Inflammatory macrophage treated with lipopolysaccharide for 1 hour (primary cell): ENCODE results near the gene SFRP5.
A peak's percentile ranks its signal among the peaks of the same experiment; 100 is the strongest.

Experiments
- DNase-seq, 2 donors: peaks; one replicate each; pipeline ENCODE4 v3.0.0-alpha.2; 2020 to 2022

Gene SFRP5

GRCh38 chr10:97785231-97785630, 13.4 kb upstream of the SFRP5 start:
- DNase-seq, result no peak

DNA sequence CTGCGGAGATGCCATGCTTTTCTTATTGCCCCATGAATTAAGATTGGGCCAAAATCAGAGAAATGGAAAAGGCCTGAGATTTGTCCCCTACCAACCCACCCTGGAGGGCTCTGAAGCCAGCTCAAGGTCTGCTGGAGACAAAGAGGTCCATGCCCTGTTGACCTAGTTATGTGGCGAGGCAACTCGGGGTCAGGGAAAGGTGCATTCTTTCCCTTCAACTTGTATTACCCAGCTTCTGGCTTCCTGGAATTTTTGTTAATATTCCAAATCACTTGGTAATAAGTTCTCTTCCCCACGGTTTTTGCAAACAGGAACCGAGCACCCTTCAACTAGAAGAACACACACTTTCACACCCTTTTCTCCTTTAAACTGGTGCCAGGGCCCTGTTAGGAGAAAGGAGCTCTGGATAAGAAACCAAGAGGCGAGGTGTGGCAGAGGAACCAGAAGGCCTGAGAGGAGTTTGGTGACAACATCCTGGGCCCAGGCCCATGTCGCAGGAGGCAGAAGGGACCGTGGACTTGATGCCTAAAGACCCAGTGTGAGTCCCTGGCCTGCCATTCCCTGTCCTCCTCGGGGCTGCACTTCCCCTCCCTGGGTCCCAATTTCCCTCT, 12.5 kb upstream of the SFRP5 start:
- no peak for DNase-seq

- no peak for DNase-seq
Observed at GRCh38 chr10:97782455-97783228, 10.8 kb upstream of the SFRP5 start.

DNA sequence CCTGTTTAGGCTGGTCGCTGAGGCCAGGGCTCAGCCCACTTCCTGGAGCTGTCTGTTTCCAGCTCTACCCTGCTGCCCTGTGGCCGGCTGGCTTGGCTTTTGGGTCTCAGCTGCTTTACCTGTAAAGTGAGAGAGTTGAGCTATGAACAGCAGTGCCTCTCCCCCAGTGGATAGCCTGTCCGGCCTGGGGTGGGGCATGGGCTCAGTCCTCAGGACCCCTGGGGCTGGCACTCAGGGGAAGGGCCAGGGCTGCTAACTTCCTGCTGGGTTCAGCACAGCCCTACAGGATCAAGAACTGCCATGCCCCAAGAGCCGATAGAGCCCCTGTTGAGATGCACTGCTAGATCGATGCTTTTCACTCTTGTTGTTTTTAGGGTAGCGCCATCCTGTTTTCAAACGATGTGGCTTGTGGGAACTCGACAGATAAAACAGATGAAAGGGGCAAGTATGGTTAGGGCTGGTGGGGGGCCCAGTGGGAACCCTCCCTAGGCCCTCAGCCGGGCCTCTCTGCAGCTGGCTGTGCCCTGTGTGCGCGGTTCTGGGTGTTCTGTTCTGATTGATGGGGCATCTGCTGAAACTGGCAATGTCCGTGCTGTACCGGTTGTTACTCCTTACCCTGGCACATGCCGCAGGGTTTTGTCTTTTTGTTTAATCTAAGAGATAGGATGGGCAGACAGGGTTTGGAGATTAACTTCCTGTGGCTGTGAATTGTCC, 10.0 kb upstream of the SFRP5 start:
- DNase-seq, result no peak

- no peak for DNase-seq
Observed at GRCh38 chr10:97780841-97781617, 9.2 kb upstream of the SFRP5 start.

- DNase-seq, result no peak
Observed at GRCh38 chr10:97779975-97780374, 8.2 kb upstream of the SFRP5 start.

- DNase-seq, result no peak
Observed at GRCh38 chr10:97779492-97779891, 7.7 kb upstream of the SFRP5 start.

- DNase-seq, result no peak
Observed at GRCh38 chr10:97778452-97779302, 6.9 kb upstream of the SFRP5 start.

DNA sequence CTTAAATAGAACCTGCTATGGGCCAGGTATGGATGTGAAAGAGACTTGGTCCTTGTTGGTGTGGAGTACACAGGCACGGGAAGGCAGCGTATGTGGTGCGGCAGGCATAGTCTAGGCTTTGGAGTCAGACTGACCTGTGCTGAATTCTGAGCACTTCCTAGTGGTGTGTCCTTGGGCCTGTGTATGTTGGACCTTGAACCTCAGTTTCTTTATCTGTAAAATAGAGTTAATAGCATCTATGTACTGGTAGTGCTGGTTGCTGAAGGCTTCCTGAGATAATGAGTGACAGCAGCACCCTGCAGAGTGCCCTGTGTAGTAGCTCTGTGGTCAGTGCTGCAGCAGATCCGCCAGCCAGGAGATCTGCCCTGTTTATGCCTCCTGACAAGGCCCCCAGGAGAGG, 5.3 kb upstream of the SFRP5 start:
- no peak for DNase-seq

GRCh38 chr10:97774811-97775294, 3.1 kb upstream of the SFRP5 start:
- no peak for DNase-seq

GRCh38 chr10:97773096-97773495, 1.3 kb upstream of the SFRP5 start:
- DNase-seq, result no peak

DNA sequence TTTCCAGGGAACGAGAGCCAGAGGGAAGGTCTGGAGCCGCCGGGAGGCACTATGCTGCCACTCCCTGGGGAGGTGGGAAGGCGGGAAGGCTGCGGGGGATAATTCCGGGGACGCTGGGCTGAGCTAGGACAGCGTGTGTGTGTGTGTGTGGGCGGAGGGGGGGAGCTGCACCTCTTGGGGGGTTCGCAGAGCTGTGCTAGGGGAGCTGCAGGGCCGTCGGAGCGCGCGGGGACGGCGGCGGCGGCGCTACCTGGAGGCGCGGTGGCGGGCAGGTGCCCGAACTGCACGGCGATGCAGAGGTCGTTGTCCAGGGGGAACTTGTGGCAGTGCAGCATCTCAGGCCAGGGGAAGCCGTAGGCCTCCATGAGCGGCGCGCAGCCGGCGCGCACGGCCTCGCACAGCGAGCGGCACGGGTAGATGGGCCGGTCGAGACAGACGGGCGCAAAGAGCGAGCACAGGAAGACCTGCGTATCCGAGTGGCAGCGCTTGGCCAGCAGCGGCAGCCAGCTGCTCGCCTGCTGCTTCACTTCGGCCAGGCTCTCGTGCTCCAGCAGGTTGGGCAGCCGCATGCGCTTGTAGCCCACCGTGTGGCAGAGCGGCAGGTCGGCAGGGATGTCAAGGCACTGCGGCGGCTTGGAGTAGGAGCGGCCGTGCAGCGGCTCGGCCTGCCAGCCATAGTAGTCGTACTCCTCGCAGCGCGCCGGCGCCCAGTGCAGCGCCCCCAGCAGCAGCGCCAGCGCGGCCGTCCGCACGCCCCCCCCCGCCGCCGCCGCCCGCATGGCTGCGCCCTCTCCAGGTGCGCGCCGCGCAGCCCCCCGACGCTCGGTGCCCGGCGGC, 526 bp downstream of the SFRP5 start:
- no peak for DNase-seq

DNA sequence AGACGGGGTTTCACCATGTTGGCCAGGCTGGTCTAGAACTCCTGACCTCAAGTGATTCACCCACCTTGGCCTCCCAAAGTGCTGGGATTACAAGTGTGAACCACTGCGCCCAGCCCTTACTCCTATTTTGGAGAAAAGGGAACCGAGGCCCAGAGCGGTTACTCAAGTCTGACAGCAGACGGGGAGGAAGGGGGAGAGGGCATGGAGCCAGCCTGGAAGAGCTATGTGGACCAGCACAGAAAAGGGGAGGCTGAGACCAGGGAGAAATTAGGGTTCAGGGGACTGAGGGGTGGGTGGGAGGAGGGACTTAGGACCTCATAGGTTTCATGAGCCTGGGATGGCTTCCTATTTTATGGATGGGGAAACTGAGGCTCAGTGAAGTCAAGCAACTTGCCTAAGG, 1.5 kb downstream of the SFRP5 start:
- DNase-seq, result peak; percentile 7 to 16

DNA sequence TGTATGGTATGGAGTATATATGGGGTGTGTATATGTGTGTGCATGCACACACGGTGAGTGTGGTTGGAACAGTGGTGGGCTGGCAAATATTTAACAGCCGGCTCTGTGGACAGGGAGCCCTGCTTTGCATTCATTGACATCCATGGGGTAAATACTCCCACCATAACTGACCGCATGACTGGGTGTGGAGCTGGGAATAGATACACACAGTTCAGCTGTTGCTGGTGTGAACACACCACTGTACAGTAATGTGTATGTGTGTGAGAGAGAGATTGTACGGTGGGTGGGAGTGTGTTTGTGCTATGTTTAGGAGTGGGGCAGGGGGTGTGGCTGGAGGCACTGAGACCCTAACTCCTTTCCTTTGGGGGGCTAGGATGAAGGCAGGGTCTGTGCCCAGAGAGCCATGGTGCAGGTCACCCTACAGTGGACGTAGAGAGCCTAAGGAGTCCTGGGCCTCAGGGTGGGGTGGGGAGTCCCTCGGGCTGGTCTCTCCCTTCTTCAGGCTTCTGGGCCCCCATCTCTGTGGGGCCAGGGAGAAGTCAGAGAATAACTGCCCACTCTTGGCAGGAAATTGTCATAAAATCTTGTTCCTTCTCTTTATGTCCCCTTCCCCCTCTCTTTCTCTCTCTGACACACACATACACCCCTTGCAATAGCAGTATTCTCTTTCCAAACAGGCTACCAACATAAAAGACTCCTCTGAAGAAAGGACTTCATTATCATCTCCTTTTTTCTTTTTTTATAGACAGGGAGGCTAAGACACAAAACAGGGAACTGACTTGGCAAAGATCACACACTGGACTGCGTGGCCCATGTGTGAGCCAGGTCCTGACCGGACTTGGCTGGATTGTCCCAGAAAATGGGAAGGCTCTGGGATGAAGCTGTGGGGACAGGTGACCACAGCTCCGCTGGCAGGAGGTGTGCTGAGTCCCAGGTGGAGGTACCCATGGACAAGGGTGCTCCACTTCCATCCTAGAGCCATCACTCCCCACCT, 3.2 kb downstream of the SFRP5 start:
- DNase-seq, result no peak

DNA sequence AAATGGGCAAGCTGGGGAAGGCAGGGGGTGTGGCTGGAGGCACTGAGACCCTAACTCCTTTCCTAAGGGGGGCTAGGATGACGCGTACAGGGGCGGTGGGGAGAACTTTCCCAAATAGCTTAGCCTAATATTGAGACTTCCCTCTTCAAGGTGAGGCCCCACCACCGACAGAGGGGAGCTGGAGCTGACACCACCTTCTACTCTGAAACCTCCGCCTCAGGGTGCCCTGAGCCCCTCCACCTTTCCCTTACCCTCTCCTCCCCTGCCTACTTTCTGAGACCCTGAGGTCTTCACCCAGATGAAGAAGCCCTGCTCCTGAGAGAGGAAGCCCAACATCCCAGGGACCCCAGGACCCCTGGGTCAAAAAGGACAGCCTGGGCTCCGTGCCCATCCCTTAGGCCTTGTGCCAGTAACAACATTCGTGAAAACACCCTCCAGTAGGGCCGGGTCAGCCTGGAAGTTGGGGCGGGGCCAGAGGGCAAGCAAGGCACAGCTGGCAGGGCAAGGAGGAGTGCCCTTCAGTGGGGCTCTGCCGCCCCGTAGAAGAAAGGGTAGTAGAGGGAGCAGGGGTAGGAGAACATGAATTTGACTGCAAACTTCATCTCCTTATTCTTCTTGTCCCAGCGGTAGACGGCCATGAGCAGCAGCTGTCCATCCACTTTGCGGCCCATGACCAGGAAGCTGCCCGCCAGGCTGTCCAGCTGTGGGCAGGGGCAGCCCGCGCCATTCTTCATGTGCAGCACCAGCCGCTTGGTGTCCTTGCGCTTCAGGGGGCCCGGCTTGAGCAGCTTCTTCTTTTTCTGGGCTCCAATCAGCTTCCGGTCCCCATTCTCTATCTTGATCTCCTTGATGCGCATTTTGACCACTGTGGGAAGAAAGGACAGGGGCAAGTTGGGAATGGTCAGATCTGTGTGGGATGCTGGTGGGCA, 4.5 kb downstream of the SFRP5 start:
- no peak for DNase-seq

- DNase-seq, result no peak
Observed at GRCh38 chr10:97766106-97766810, 5.5 kb downstream of the SFRP5 start.

DNA sequence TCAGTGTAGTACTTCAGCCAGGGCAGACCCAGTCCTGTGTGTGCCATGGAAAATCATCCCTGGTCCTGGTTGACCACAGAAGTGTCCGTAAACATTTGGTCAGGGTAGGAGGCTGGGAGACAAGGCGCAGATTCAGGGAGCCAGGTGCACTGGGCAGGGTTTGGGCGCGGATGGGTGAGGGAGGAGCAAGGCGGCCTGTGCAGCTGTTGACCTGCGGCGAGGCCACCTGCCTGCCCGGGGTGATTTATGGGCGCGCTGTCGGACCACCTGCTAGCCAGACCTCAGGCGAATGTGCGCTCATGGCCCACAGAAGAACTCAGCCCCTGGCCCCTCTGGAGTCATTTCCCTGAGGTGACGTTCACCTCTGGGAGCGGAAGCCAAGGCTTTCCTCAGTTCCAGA, 6.6 kb downstream of the SFRP5 start:
- DNase-seq, result no peak

- no peak for DNase-seq
Observed at GRCh38 chr10:97764519-97764931, 7.3 kb downstream of the SFRP5 start.
